Measurements from ENCODE around the gene FUT3.
"Not testable (repeated sequence)": the region's sequence is repeated elsewhere in the genome, so short reads cannot be mapped to it uniquely, and the experiment has no call there.

Gene FUT3

DNA sequence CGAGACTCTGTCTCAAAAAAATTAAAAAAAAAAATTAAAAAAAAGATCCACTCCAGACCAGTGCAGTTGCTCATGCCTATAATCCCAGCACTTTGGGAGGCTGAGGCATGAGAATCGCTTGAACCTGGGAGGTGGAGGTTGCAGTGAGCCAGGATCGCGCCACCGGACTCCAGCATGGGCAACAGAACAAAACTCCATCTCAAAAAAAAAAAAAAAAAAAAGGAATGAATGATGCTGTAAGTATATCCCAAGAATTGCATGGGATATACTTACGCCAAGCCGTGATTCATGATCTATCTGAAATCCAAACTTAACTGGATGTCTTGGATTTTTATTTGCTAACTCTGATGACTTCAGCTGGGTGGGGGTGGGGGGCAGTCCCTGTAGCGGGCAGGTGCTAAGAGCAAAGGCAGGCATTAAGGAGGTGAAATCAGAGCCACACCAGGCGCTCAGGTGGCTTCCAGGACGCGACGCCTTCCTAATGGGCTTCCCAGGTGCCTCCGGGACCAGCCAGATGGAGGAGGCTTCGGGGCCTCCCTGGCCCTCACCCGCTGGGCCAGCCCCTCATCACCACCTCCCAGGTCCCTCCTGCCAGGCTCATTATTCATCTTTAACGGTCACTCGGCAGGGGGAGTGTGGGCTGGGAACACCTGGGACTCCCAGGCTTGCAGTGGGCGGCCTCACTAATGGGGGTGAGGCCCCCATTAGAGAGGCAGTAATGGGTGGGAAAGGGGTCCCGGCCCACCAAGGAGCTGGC is 30.5 kb upstream of the FUT3 start:
- peak; percentile 42 for DNase-seq

DNA sequence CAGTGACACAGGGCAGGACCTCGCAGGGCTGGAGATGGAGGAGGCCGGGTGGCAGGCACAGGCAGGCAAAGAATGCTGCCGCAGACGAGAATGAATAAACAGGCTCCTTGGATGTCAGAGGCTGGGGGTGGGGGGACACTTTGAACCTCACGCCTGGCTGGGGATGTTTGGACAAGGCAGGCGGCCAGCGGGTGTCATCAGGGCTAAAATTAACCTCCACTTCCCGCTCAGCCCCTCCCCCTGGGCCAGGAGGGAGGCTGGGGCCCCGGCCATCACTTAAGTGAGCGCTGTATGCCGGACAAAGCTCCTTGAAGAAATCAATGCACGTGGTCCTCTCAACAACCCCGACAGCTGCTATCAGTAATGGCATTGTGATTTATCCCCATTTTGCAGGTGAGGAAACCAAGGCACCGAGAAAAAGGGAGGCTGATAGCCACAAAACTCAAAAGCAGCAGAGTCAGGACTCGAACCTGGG is 29.4 kb upstream of the FUT3 start:
- peak; percentile 75 for DNase-seq

DNA sequence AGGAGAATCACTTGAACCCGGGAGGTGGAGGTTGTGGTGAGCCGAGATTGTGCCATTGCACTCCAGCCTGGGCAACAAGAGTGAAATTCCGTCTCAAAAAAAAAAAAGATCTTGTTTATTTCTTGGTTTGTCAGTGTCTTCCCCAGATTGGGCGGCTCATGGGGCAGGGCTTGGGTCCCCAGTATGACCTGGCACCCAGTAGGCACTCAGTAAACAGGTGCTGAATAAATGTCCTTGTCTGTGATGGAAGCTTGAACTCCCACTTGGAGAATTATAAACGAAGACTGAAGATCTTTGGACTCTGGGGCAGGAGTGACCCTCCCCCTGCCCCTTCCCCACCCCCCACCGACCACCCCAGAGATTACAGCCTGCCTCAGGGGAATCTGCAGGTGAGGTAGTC is 28.9 kb upstream of the FUT3 start:
- no peak for DNase-seq

DNA sequence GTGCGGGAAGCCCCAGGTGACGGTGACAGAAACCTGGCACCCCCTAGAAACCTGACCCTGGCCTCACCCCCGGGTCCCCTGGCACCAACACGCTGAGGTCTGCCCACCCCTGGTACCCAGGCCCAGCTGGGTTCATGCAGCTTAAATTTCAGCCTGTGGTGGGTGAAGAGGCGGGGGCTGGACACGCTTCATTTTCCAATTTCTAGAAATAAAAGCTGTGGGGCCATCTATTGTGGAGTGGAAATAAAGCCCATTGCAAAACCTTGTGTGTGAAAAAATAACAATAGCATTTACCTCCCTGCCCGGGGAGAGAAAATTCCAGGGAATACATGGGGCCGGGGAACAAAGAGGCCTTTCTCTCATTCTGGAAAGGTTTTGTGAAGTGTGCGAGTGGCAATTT is 26.6 kb upstream of the FUT3 start:
- no peak for DNase-seq

DNA sequence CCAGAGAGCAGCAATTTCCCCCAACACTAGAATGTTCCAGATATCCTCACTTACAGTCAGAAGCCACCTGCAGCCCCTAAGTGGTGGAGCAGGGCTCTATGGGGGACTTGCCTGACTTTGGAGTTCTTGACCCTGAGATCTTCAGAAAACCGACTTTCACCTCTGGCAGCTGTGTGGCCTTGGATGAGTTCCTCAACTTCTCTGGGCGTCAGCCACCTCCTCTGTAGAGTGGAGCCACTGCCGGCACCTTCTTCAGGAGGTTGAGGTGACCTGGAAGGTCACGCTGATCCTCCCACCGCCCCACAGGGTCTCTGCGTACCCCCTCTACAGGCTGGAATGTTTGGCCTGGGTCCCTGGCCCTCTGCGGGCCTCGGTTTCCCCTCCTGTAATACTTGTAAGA is 26.2 kb upstream of the FUT3 start:
- no peak for DNase-seq

DNA sequence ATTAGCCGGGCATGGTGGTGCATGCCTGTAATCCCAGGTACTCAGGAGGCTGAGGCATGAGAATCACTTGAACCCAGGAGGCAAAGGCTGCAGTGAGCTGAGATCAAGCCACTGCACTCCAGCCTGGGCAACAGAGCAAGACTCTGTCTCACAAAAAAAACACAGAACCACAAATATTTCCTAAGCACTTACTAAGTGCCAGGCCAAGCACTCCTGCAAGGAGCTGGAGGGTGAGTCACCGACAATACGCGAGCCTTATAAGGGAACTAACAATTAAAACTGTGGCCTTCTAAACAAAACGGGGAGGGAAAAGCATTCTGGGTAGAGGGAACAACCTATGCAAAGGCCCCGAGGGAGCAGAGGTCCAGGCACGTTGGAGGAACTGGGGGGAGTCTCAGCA is 23.2 kb upstream of the FUT3 start:
- not testable (repeated sequence) for DNase-seq

DNA sequence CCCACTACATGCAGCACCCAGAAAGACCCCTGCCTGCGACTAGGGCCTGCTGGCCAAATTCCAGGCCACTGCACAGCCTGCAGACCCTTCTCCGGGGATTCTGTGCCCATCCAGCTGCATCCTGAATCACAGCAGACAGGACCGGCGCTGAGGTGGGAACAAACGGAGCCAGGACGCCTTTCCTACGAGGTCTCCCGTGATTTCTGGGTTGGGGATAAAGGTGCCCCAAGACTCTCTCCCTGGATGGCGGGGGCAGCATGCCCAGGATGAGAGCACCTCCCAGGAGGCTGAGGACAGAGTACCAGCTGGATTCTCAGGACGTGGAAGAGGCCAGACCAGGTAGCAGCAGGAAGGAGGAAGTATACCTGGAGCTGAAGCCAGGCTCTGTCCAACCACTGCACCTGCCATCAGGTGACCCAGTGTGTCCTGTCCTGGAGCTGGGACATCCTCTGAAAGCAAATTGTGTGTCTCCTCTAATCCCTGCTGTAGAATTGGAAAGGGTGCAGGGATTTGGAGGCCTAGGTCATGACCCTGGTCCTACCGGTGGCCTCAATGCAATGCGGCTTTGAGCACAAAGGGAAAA is 22.5 kb upstream of the FUT3 start:
- peak; percentile 25 for DNase-seq

DNA sequence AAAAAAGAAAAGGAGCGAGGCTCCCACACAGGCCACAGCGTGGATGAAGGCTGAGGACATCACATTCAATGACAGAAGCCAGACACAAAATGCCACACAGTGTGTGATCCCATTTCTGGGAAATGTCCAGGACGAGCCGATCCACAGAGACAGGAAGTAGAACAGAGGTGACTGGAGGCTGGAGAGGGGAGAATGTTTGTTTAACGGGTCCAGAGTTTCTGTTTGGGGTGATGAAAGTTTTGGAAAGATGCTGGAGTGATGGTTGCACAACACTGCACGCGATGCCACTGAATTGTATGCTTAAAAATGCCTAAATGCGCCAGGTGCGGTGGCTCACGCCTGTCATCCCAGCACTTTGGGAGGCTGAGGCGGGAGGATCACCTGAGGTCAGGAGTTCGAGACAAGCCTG is 19.7 kb upstream of the FUT3 start:
- no peak for DNase-seq

DNA sequence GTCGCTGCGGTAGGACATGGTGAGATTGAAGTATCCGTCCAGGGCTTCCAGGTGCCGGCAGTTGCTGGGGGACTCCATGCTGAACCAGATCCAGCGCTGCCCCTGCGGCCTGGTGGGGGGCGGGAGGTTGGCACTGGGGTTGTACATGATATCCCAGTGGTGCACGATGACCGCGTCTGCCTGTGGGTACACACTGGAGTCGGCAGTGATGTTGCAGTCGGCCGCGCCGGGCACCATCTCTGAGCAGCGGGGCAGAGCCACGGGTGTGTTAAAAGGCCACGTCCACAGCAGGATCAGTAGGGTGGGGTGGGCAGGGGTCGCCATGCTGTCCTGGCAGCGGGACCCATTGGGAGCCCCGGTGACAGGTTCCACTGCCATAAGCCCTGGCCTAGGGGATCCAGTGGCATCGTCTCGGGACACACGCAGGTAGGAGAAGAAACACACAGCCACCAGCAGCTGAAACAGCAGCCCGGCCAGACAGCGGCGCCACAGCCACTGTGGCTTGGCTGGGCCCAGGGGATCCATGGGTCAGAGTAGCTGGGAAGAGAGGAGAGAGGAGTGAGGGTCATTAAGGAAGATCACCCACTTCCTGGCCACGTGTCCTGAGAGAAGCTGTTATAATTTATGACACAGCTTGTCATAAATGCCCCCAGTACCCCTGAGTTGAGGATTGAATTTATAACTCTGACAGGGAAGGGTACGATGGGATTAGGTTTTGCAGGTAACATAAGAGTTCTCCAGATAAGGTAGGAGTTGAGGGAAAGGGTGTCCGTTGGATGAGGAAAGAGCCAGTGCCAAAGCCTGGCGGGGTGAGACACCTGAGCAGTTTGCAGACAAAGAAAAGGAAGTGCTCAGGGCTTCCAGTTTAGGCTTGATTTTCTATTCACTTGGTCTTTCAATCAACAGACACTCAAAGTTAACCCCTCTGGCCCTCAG is 16.2 kb upstream of the FUT3 start:
- DNase-seq, result no peak

DNA sequence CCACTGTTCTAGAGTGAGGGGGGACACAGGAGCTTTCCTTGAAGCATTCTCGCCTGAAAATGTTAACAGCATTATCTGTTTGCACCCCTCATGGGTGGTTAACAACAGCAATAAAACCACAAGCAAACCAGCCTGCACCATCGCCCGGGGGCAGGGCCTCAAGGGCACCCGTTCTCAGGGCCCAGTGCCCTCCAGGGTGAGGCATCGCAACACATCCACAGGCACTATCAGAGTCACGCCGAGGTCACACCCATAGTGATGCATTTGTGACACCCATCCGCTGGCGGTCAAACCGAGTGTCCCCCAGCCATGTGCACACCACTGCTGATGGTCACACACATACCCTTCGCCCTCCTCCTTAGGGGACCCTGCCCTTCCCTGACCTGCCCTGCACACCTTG is 14.5 kb upstream of the FUT3 start:
- DNase-seq, result no peak

DNA sequence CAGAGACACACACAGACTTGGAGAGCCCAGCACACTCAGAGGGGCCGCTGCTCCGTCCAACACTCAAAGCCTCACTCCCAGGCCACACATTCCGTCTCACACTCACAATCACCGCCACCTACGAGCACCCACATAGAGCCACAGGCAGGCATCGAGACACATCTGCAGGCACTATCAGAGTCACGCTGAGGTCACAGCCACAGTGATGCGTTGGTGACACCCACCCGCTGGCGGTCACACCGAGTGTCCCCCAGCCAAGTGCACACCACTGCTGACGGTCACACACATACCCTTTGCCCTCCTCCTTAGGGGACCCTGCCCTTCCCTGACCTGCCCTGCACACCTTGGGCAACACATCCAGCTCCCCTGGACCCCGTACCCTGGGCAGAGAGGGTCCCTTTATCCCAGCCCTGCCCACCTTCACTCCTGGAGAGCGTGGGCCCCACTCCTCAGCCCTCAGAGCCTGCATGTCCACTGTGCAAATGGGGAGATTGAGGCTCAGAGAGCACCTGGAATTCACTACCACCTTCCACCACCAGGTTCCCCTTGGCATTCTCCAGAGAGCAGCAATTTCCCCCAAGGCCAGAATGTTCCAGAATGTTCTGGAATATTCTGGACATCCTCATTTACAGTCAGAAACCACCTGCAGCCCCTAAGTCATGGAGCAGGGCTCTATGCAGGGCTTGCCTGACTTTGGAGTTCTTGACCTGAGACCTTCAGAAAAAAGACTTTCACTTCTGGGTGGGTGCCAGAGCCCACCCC is 13.7 kb upstream of the FUT3 start:
- no peak for DNase-seq

DNA sequence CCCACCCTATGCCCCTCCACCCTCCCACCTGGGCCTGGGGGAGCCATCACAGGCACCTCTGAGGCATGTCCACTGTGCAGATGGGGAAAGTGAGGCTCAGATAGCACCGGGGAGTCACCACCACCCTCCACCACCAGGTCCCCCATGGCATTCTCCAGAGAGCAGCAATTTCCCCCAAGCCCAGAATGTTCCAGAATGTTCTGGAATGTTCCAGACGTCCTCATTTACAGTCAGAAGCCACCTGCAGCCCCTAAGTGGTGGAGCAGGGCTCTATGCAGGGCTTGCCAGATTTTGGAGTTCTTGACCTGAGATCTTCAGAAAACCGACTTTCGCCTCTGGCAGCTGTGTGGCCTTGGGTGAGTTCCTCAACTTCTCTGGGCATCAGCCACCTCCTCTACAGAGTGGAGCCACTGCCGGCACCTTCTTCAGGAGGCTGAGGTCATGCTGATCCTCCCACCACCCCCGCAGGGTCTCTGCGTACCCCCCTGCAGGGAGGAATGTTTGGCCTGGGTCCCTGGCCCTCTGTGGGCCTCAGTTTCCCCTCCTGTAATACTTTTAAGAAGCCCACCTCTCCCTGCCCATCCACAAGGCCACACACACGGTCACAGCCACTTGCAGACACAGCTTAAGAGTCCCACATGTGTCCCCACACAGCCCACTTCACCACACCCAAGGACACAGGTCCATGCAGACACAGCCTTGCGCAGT is 12.9 kb upstream of the FUT3 start:
- no peak for DNase-seq

DNA sequence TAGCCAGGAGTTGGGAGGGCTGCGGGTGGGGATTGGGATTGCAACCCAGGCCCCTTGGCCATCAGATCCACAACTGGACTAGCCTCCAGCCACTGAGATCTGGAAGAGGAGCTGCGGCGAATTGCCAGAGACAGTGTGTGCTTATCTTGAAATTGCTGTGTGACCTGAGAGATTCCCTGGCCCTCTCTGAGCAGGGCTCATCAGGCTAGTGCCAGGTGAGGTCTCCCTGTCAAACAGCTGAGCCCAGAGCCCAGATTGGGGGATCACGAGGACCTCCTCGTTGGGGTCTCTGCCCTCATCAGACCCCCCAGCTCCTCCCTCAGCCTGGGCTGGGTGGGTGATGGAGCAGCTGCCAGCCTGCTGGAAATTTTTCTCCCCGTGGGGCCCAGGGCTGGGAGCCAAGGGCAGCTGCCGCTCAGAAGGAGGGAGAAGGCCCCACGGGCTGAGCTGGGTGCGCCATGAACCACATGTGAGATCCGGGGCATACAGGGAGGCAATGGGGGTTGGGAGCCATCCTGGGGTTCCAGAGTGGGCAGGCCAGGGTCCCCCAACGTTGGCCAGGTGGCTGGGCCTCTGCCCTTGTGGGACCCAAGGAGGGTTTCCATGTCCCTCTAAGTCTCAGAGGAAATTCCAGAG is 11.9 kb upstream of the FUT3 start:
- DNase-seq, result no peak

DNA sequence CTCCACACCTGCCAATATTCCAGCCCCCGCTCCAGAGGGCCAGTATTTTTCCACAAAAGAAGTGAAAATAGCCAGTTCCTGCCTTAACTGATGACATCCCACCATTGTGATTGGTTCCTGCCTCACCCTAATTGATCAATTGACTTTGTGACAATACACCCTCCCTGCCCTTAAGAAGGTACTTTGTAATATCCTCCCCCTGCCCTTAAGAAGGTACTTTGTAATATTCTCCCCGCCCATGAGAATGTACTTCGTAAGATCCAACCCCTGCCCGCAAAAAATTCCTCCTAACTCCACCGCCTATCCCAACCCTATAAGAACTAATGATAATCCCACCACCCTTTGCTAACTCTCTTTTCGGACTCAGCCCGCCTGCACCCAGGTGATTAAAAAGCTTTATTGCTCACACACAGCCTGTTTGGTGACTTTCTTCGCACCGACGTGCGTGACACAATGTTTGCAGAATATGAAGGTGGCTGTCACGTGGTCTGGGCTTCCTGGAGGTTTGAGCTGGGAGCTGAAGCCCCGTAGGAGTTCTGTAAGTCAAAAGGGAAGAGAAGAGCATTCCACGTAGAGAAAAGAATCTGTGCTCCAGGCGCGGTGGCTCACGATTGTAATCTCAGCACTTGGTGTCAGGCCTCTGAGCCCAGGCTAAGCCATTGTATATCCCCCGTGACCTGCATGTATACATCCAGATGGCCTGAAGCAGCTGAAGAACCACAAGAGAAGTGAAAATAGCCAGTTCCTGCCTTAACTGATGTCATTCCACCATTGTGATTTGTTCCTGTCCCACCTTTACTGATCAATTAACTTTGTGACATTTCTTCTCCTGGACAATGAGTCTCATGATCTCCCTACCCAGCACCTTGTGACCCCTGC is 6.2 kb upstream of the FUT3 start:
- no peak for DNase-seq

DNA sequence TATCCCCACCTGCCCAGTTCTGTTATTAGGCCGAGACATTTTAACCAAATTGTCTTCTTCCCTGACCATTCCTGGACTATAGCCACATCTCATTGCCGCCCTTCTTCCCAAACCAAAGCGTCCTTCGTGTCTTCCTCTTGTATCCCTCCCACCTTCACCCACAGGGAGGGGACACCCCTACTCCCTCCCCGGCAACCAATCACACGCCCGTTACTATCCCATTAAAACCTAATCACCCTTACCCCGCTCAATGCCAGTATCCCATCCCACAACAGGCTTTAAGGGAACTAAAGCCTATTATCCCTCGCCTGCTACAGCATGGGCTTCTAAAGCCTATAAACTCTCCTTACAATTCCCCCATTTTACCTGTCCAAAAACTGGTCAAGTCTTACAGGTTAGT is 3.9 kb upstream of the FUT3 start:
- DNase-seq, result not testable (repeated sequence)

DNA sequence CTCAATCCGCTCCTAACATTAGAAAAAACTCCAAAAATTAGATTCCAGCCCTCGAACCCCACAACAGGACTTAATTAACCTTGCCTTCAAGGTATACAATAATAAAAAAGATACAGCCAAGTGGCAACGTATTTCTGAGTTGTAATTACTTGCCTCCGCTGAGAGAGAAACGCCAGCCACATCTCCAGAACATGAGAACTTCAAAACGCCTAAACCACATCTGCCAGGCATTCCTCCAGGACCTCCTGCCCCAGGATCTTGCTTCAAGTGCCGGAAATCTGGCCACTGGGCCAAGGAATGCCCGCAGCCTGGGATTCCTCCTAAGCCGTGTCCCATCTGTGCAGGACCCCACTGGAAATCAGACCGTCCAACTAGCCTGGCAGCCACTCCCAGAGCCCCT is 2.9 kb upstream of the FUT3 start:
- not testable (repeated sequence) for DNase-seq

DNA sequence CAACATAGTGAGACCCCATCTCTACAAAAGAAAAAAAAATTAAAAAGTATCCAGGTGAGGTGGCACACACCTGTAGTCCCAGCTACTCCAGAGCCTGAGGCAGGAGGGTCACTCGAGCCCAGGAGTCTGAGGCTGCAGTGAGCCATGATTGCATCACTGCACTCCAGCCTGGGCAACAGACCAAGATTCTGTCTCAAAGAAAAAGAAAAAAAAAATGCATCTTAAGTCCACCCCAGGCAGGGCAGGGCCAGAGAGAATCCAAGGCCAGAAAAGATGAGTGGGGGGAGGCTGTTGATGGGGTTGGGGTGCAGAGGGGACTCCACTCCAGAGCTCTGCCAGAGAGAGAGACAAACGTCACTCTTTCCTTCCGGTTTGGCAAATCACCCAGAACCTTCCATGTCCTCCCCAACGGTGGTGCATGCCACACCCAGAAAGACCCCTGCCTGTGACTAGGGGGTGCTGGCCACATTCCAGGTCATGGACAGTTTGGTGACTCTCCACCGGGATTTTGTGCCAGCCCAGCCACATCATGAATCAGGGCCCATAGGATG is 431 bp downstream of the FUT3 start:
- peak; percentile 28 for DNase-seq

DNA sequence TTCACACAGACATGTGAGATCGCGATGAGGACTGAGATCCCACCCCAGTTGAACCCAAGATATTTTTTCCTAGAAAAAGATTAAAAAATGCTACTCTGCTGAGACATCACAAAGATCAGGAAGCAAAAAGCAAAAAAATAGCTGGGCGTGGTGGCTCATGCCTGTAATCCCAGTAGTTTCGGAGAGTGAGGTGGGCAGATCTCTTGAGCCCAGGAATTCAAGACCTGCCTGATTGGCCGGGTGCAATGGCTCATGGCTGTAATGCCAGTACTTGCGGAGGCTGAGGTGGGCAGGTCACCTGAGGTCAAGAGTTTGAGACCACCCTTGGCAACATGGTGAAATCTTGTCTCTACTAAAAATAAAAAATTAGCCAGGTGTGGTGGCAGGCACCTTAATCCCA is 1.1 kb downstream of the FUT3 start:
- DNase-seq, result no peak

DNA sequence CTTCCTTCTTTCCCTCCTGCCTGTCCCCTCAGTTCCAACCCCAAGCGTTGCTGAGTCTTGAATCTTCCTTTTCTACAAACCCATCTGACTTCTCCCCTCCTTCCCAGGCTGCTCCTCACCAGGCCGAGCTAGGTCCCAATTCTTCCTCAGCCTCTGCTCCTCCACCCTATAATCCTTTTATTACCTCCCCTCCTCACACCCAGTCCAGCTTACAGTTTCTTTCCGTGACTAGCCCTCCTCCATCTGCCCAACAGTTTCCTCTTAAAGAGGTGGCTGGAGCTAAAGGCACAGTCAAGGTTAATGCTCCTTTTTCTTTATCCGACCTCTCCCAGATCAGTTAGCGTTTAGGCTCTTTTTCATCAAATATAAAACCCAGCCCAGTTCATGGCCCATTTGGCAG is 2.6 kb downstream of the FUT3 start:
- not testable (repeated sequence) for DNase-seq

DNA sequence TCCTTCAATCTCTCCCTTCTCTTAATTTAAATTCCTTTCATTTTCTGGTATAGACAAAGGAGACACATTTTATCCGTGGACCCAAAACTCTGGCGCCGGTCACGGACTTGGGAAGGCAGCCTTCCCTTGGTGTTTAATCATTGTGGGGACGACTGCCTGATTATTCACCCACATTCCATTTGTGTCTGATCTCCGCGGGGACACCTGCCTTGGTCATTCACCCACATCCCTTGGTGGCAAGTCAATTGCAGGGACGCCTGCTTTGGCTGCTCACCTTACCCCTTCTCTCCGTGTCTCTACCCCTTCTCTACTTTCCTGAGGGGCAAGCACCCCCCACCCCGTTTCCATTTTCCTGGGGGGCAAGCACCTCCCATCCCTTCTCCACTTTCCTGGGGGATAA is 3.4 kb downstream of the FUT3 start:
- not testable (repeated sequence) for DNase-seq
